Measurements from ENCODE around the gene SORCS3. TPM values are rescaled to one million over a fixed set of nuclear protein-coding genes. Genes with fewer than 3 reads are reported as not detected.
A peak's percentile ranks its signal among the peaks of the same experiment; 100 is the strongest.

The SORCS3 gene
- polyA plus RNA-seq, 4 donors = 0.07 to 0.31 TPM; not detected in 2

DNA sequence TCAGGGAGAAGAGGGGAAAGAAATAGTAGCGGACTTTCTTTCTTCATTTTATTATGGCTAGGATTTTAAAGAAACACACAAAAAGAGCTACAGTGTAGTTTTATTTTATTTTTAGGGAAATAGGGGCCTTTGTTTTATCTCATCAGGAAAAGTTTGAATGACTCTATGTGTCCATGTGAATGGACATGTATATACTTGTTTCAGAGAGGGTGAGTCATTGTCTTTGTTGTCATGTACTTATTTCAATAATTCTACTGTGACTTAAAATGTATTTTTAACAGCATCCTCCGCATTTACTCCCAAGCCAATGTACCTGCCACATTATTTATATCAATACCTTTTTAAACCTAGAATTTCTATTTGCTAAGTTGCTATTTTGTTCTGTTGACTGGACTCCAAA is 569.5 kb downstream of the SORCS3 start:
- FAIRE-seq = no peak
- Histone ChIP-seq H3K9me3 (ENCODE audit: control insufficient read depth in 2 of 2, insufficient read depth in 1 of 2, low read depth in 1 of 2, low read length in 1 of 2) (no peaks in the 10 kb centered on the region), H3K27ac (ENCODE audit: low read depth in 1 of 3, low read length in 2 of 3) (no peak overlapping the region), H3K36me3 (ENCODE audit: control insufficient read depth in 3 of 3, insufficient read depth in 2 of 3, low read depth in 1 of 3, low read length in 3 of 3) (no peaks in the 10 kb centered on the region), H3K4me3 (ENCODE audit: low read depth in 1 of 3, low read length in 3 of 3) (no peak overlapping the region), H3K27me3 (ENCODE audit: control insufficient read depth in 3 of 3, insufficient read depth in 3 of 3, low read length in 3 of 3) (no peaks in the 10 kb centered on the region), H3K4me1 (ENCODE audit: control insufficient read depth in 3 of 3, insufficient read depth in 2 of 3, low read depth in 1 of 3, low read length in 2 of 3) (no peaks in the 10 kb centered on the region)
- 88 to 93% (median 92%) methylated on average over 2 of the region's 2 CpGs for WGBS, 3 donors
- DNase-seq = no peak

DNA sequence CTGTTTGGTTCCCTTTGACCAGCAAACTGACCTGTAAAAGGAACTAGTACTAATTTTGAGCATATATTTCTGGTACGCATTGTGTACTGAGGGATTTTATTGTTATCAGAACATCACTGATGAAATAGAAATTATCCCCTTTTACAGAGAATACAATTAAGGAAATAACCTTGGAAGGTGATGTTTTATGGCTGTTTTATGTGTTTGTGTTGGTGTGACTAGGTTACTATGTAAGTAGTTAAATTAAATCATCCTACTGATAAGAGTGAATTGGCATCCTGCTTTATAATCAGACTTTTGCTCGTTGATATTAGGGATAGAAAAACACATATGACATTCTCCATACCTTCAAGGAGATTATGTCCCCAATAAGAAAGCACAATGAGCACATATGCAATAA is 596.6 kb downstream of the SORCS3 start:
- H3K4me1 ChIP-seq (ENCODE audit: control insufficient read depth in 3 of 3, insufficient read depth in 2 of 3, low read depth in 1 of 3, low read length in 2 of 3) = no peaks in the 10 kb centered on the region
- no peaks in the 10 kb centered on the region for H3K36me3 ChIP-seq (ENCODE audit: control insufficient read depth in 3 of 3, insufficient read depth in 2 of 3, low read depth in 1 of 3, low read length in 3 of 3)
- DNase-seq = peak; percentile 4 to 21
- 11 to 60% (median 32%) methylated on average over 2 of the region's 2 CpGs for WGBS, 3 donors
- no peak overlapping the region for H3K27ac ChIP-seq (ENCODE audit: low read depth in 1 of 3, low read length in 2 of 3)
- FAIRE-seq = no peak
- no peaks in the 10 kb centered on the region for H3K27me3 ChIP-seq (ENCODE audit: control insufficient read depth in 3 of 3, insufficient read depth in 3 of 3, low read length in 3 of 3)
- H3K4me3 ChIP-seq (ENCODE audit: low read depth in 1 of 3, low read length in 3 of 3) = no peak overlapping the region
- peaks cover 0 to 5% of the 10 kb centered on the region in 2 donors for H3K9me3 ChIP-seq (ENCODE audit: control insufficient read depth in 2 of 2, insufficient read depth in 1 of 2, low read depth in 1 of 2, low read length in 1 of 2)

DNA sequence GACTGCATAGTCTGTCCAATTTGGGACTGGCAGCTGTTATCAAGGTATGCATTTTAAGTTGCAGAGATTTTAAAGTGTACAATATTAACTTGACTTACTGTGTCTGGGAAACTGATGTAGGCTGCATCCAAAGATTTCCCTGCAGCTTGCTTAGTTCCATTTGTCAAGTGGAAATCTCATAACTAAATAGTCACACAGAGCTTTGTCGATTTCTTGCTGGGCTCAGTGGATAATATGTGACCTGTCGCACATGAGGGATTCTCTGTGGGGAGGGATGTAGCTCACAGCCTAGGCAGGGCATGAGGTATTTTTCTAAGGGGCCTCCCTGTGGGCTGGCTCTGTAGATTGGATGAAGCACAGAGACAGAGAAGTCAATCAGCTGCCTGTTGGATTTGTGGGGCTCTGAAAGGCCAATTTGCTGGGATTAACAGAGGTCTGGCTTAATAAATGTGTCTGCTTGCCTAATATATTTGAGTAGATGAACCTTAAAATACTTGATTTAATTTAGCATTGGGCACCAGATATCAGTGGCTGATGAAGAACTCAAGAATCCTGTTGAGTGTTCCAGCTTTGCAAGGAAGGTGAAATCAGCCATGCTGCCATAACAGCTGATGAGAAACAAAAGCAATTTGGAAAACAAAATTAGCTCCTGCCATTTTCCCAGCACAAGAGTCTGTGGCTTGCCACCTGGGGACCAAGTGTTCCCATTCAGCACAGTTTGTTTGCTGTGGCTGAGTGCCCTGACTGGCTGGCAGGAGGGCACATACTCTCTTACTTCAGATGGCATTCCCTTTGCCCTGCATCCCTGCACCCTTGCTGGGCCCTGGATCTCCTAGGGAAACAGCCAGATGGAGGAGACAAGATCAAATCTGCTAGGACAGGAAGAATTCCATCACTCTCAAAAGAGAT is 598.5 kb downstream of the SORCS3 start:
- no peaks in the 10 kb centered on the region for H3K4me1 ChIP-seq (ENCODE audit: control insufficient read depth in 3 of 3, insufficient read depth in 2 of 3, low read depth in 1 of 3, low read length in 2 of 3)
- no peaks in the 10 kb centered on the region for H3K36me3 ChIP-seq (ENCODE audit: control insufficient read depth in 3 of 3, insufficient read depth in 2 of 3, low read depth in 1 of 3, low read length in 3 of 3)
- no peak for DNase-seq
- H3K4me3 ChIP-seq (ENCODE audit: low read depth in 1 of 3, low read length in 3 of 3) = no peak overlapping the region
- FAIRE-seq = no peak
- H3K9me3 ChIP-seq (ENCODE audit: control insufficient read depth in 2 of 2, insufficient read depth in 1 of 2, low read depth in 1 of 2, low read length in 1 of 2) = peaks cover 0 to 5% of the 10 kb centered on the region in 2 donors
- no peaks in the 10 kb centered on the region for H3K27me3 ChIP-seq (ENCODE audit: control insufficient read depth in 3 of 3, insufficient read depth in 3 of 3, low read length in 3 of 3)
- no peak overlapping the region for H3K27ac ChIP-seq (ENCODE audit: low read depth in 1 of 3, low read length in 2 of 3)
- WGBS, 3 donors = 87 to 94% (median 90%) methylated on average over 2 of the region's 2 CpGs

DNA sequence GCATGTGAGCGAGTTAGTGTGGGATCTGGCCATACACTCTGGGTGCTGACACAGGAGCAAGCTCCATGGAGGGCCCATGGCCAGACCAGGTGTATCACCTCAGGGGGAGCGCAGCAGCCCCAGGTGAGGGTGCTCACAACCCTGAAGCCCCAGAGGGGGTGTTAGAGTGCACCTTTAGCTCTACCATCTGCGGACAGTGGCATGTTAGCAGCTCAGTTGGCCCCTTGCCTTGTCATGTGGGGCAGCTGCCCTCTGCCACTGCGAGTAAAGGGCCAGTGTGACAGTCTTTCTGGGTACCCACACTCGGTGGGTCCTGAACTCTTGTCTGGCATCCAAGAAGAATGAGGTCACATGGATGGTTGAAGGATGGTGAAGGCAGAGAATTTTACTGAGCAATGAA is 600.2 kb downstream of the SORCS3 start:
- WGBS, 3 donors = 92 to 95% (median 94%) methylated on average over 5 of the region's 5 CpGs

DNA sequence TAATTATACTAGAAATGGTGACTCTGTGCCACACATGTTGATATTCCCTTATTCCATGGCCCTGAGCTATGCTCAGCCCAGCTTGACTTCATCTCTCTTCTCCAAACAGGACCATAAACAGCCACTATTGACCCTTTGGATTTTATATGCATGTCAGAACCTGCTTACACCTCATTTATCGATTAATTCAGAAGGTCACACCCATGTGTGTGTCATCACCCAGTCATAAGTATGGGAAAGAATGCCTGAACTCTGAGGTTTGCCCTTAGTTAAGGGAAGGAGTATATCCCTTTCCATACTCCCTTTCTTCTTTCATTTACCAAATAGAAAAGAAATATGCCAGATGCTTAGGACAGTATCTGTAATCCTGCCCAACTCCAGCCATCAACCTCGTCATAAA is 602.3 kb downstream of the SORCS3 start:
- peak in 1 of 2 donors; percentile 46 for DNase-seq

More for the DNA sequence above, 600.2 kb downstream of the SORCS3 start:
- no peak overlapping the region for H3K4me3 ChIP-seq (ENCODE audit: low read depth in 1 of 3, low read length in 3 of 3)
- FAIRE-seq (no peak), DNase-seq (no peak)
- H3K4me1 ChIP-seq (ENCODE audit: control insufficient read depth in 3 of 3, insufficient read depth in 2 of 3, low read depth in 1 of 3, low read length in 2 of 3) = no peaks in the 10 kb centered on the region
- peaks cover 0 to 5% of the 10 kb centered on the region in 2 donors for H3K9me3 ChIP-seq (ENCODE audit: control insufficient read depth in 2 of 2, insufficient read depth in 1 of 2, low read depth in 1 of 2, low read length in 1 of 2)
- no peak overlapping the region for H3K27ac ChIP-seq (ENCODE audit: low read depth in 1 of 3, low read length in 2 of 3)
- no peaks in the 10 kb centered on the region for H3K36me3 ChIP-seq (ENCODE audit: control insufficient read depth in 3 of 3, insufficient read depth in 2 of 3, low read depth in 1 of 3, low read length in 3 of 3)
- no peaks in the 10 kb centered on the region for H3K27me3 ChIP-seq (ENCODE audit: control insufficient read depth in 3 of 3, insufficient read depth in 3 of 3, low read length in 3 of 3)

DNA sequence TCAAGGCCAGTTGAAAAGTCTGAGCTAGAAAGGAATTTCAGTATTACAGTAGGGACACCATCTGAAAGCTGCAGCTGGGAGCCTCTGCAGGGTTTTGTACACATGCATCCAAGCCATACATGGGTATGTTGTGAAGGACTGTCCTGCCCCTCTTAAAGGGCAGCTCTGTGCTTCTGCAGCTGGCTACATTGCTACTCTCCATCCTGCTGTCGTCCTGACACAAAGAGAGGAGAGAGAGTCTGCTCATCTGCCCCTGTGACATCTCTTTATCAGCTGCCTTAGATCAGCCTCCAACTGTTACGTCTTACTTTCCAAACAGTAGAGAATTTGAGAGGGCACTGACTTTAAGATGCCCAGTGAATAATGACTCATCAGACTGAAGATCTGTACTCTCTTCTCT is 602.7 kb downstream of the SORCS3 start:
- Histone ChIP-seq H3K36me3 (ENCODE audit: control insufficient read depth in 3 of 3, insufficient read depth in 2 of 3, low read depth in 1 of 3, low read length in 3 of 3) (no peaks in the 10 kb centered on the region), H3K27me3 (ENCODE audit: control insufficient read depth in 3 of 3, insufficient read depth in 3 of 3, low read length in 3 of 3) (no peaks in the 10 kb centered on the region), H3K4me1 (ENCODE audit: control insufficient read depth in 3 of 3, insufficient read depth in 2 of 3, low read depth in 1 of 3, low read length in 2 of 3) (no peaks in the 10 kb centered on the region), H3K4me3 (ENCODE audit: low read depth in 1 of 3, low read length in 3 of 3) (no peak overlapping the region), H3K9me3 (ENCODE audit: control insufficient read depth in 2 of 2, insufficient read depth in 1 of 2, low read depth in 1 of 2, low read length in 1 of 2) (peaks cover 0 to 5% of the 10 kb centered on the region in 2 donors), H3K27ac (ENCODE audit: low read depth in 1 of 3, low read length in 2 of 3) (no peak overlapping the region)
- WGBS, 3 donors = 42 to 53% (median 52%) methylated on average over 2 of the region's 2 CpGs
- FAIRE-seq (no peak), DNase-seq (no peak)

More for the DNA sequence above, 602.3 kb downstream of the SORCS3 start:
- Histone ChIP-seq H3K4me1 (ENCODE audit: control insufficient read depth in 3 of 3, insufficient read depth in 2 of 3, low read depth in 1 of 3, low read length in 2 of 3) (no peaks in the 10 kb centered on the region), H3K27ac (ENCODE audit: low read depth in 1 of 3, low read length in 2 of 3) (no peak overlapping the region), H3K4me3 (ENCODE audit: low read depth in 1 of 3, low read length in 3 of 3) (no peak overlapping the region), H3K9me3 (ENCODE audit: control insufficient read depth in 2 of 2, insufficient read depth in 1 of 2, low read depth in 1 of 2, low read length in 1 of 2) (peaks cover 0 to 5% of the 10 kb centered on the region in 2 donors), H3K27me3 (ENCODE audit: control insufficient read depth in 3 of 3, insufficient read depth in 3 of 3, low read length in 3 of 3) (no peaks in the 10 kb centered on the region), H3K36me3 (ENCODE audit: control insufficient read depth in 3 of 3, insufficient read depth in 2 of 3, low read depth in 1 of 3, low read length in 3 of 3) (no peaks in the 10 kb centered on the region)
- no peak for FAIRE-seq
- WGBS, 3 donors = 52 to 82% (median 53%) methylated on average over 2 of the region's 2 CpGs

DNA sequence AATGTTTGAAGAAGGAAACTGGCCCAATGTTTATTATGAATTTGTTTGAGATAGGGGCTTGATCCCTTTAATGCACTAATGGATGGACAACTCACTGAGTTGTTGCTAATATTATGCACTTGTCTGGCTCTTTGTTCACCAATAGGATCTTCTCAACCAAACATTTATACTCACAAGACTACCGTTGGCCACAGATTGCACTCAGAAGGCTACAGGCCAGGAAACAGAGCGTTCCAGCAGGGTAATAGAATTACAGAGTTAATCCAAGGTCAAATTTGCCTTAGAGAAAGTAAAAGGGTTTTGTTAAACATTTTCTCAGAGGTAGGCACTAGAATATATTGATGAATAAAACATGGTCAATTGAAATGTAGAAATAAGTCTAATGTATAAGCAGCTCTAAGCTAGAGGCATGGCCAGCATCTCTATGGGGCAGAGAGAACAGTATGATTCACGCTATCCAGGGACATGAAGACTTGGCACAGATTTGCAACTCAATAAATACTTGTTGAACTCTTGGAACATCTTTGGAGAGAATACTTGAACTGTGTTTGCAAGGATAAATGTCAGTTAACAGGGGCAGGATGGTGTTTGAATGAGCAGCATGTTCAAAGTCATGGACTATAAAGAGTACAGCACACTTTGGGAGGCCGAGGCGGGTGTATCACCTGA is 606.9 kb downstream of the SORCS3 start:
- FAIRE-seq = no peak

DNA sequence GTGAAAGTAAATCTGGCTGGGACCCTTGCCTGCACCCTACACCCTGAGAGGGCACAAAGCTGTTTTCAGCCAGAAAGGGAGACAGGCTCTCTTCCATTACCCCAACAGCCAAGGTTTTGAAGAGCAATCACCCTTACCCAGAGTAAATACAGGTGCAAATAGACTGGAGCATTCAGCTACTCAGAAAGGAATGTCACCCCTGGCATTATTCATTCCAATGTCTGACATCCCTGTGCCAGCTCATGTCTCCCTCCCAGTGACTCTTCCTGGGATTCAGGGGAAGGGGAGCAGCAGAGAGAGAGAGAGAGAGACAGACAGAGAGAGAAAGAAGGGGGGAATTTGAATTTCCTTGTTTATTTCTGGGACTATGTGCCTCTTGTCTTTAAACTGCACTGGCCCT is 611.8 kb downstream of the SORCS3 start:
- no peak for FAIRE-seq

More for the DNA sequence above, 606.9 kb downstream of the SORCS3 start:
- Histone ChIP-seq H3K4me1 (ENCODE audit: control insufficient read depth in 3 of 3, insufficient read depth in 2 of 3, low read depth in 1 of 3, low read length in 2 of 3) (no peaks in the 10 kb centered on the region), H3K27ac (ENCODE audit: low read depth in 1 of 3, low read length in 2 of 3) (no peak overlapping the region), H3K4me3 (ENCODE audit: low read depth in 1 of 3, low read length in 3 of 3) (no peak overlapping the region), H3K9me3 (ENCODE audit: control insufficient read depth in 2 of 2, insufficient read depth in 1 of 2, low read depth in 1 of 2, low read length in 1 of 2) (no peaks in the 10 kb centered on the region), H3K27me3 (ENCODE audit: control insufficient read depth in 3 of 3, insufficient read depth in 3 of 3, low read length in 3 of 3) (no peaks in the 10 kb centered on the region), H3K36me3 (ENCODE audit: control insufficient read depth in 3 of 3, insufficient read depth in 2 of 3, low read depth in 1 of 3, low read length in 3 of 3) (no peaks in the 10 kb centered on the region)
- 59 to 70% (median 64%) methylated on average over 5 of the region's 5 CpGs for WGBS, 3 donors
- no peak for DNase-seq

More for the DNA sequence above, 611.8 kb downstream of the SORCS3 start:
- Histone ChIP-seq H3K27ac (ENCODE audit: low read depth in 1 of 3, low read length in 2 of 3) (no peak overlapping the region), H3K4me3 (ENCODE audit: low read depth in 1 of 3, low read length in 3 of 3) (no peak overlapping the region), H3K27me3 (ENCODE audit: control insufficient read depth in 3 of 3, insufficient read depth in 3 of 3, low read length in 3 of 3) (no peaks in the 10 kb centered on the region), H3K4me1 (ENCODE audit: control insufficient read depth in 3 of 3, insufficient read depth in 2 of 3, low read depth in 1 of 3, low read length in 2 of 3) (no peaks in the 10 kb centered on the region), H3K9me3 (ENCODE audit: control insufficient read depth in 2 of 2, insufficient read depth in 1 of 2, low read depth in 1 of 2, low read length in 1 of 2) (no peaks in the 10 kb centered on the region), H3K36me3 (ENCODE audit: control insufficient read depth in 3 of 3, insufficient read depth in 2 of 3, low read depth in 1 of 3, low read length in 3 of 3) (no peaks in the 10 kb centered on the region)
- no peak for DNase-seq

Measured in small intestine (tissue), 7 donors.